Suprapubic skin (tissue), 4 donors: Measurements from ENCODE around the gene RPP38. TPM values are rescaled to one million over a fixed set of nuclear protein-coding genes. Genes with fewer than 3 reads are reported as not detected.

Experiments
- DNase-seq, 2 donors: peaks; one replicate each; pipeline ENCODE4 v3.0.0-alpha.2; 2019; ENCODE audit warnings: low spot score in 2 of 2
- H3K27ac ChIP-seq: fragments of 200-600 bp; sonication (generic); one replicate; pipeline ENCODE4 v1.5.1; 2019
- H3K27me3 ChIP-seq: fragments of 200-600 bp; sonication (generic); one replicate; pipeline ENCODE4 v1.5.1; 2019
- H3K36me3 ChIP-seq: fragments of 200-600 bp; sonication (generic); one replicate; pipeline ENCODE4 v1.5.1; 2019
- H3K4me1 ChIP-seq: fragments of 200-600 bp; sonication (generic); one replicate; pipeline ENCODE4 v1.5.1; 2019
- H3K4me3 ChIP-seq: fragments of 200-600 bp; sonication (generic); one replicate; pipeline ENCODE4 v1.5.1; 2019; ENCODE audit warnings: mild to moderate bottlenecking
- H3K9me3 ChIP-seq: fragments of 200-600 bp; sonication (generic); one replicate; pipeline ENCODE4 v1.5.1; 2019
- CTCF ChIP-seq, 2 donors: fragments of 200-600 bp in 1 of 2; fragments of 450-650 bp in 1 of 2; sonication (generic) in 1 of 2; IDR thresholded peaks; one replicate each; pipeline ENCODE4 v1.5.1; 2016 to 2019; ENCODE audit warnings: antibody characterized with exemption in 2 of 2, mild to moderate bottlenecking in 1 of 2, moderate library complexity in 1 of 2
- EP300 ChIP-seq: sonication (generic); formaldehyde crosslinking; IDR thresholded peaks from one replicate; pipeline ENCODE4 v1.6.1; 2017; ENCODE audit warnings: antibody characterized with exemption
- POLR2A ChIP-seq, 2 donors: fragments of 450-650 bp; IDR thresholded peaks; one replicate each; pipeline ENCODE4 v1.6.1; 2017; ENCODE audit warnings: antibody characterized with exemption in 2 of 2, mild to moderate bottlenecking in 2 of 2, moderate library complexity in 2 of 2
- POLR2AphosphoS5 ChIP-seq, 3 donors: sonication (generic); formaldehyde crosslinking; IDR thresholded peaks; one replicate each; pipeline ENCODE4 v1.6.1; 2017; ENCODE audit warnings: antibody characterized with exemption in 3 of 3
- WGBS: methylation state at CpG from one replicate; pipeline ENCODE4 v1.1.5; 2018; 5-methylcytosine and 5-hydroxymethylcytosine counted together
- total RNA-seq, 4 donors: library from RNA; depleted of rRNA; stranded (reverse); fragments of >200 nt; gene quantifications; one replicate each; pipeline ENCODE4 v1.1.0, GENCODE V29; 2016

Gene RPP38
- total RNA-seq, 4 donors from 2014 or later: 11.8 to 21.1 (median 18.0) TPM

- Histone ChIP-seq H3K36me3 (peaks cover 61% of the 10 kb centered on the region), H3K27me3 (no peaks in the 10 kb centered on the region), H3K27ac (no peak overlapping the region), H3K4me1 (no peaks in the 10 kb centered on the region), H3K4me3 (no peak overlapping the region), H3K9me3 (no peaks in the 10 kb centered on the region)
- WGBS: 100% methylated on average over 1 of the region's 1 CpG
- TF ChIP-seq EP300 (no peak), POLR2A (IDR thresholded peaks at IDR 0.05) (no peak), POLR2AphosphoS5 (IDR thresholded peaks at IDR 0.05) (no peak), CTCF (IDR thresholded peaks at IDR 0.05) (no peak)
- DNase-seq: no peak
These were observed 24.6 kb downstream of the RPP38 start for GRCh38 chr10:15121707-15122106.

GRCh38 chr10:15122477-15123030 is 25.4 kb downstream of the RPP38 start:
- no peak for TF ChIP-seq EP300
- TF ChIP-seq CTCF (IDR thresholded peaks at IDR 0.05): no peak
- no peak for TF ChIP-seq POLR2AphosphoS5 (IDR thresholded peaks at IDR 0.05)
- TF ChIP-seq POLR2A (IDR thresholded peaks at IDR 0.05): no peak
- 92% methylated on average over 9 of the region's 9 CpGs for WGBS
- Histone ChIP-seq H3K27me3 (no peaks in the 10 kb centered on the region), H3K4me1 (no peaks in the 10 kb centered on the region), H3K36me3 (peaks cover 61% of the 10 kb centered on the region), H3K4me3 (no peak overlapping the region), H3K27ac (no peak overlapping the region), H3K9me3 (no peaks in the 10 kb centered on the region)
- DNase-seq: no peak

GRCh38 chr10:15123749-15124184 is 26.6 kb downstream of the RPP38 start:
- no peak for TF ChIP-seq CTCF (IDR thresholded peaks at IDR 0.05)
- TF ChIP-seq EP300: no peak
- no peak for TF ChIP-seq POLR2A (IDR thresholded peaks at IDR 0.05)
- TF ChIP-seq POLR2AphosphoS5 (IDR thresholded peaks at IDR 0.05): no peak
- Histone ChIP-seq H3K4me3 (no peak overlapping the region), H3K9me3 (no peaks in the 10 kb centered on the region), H3K27me3 (no peaks in the 10 kb centered on the region), H3K27ac (no peak overlapping the region), H3K36me3 (peaks cover 58% of the 10 kb centered on the region), H3K4me1 (no peaks in the 10 kb centered on the region)
- no peak for DNase-seq
- 33% methylated on average over 3 of the region's 3 CpGs for WGBS

GRCh38 chr10:15124190-15124589 is 27.0 kb downstream of the RPP38 start:
- Histone ChIP-seq H3K4me1 (no peaks in the 10 kb centered on the region), H3K36me3 (peaks cover 58% of the 10 kb centered on the region), H3K27ac (no peak overlapping the region), H3K4me3 (no peak overlapping the region), H3K27me3 (no peaks in the 10 kb centered on the region), H3K9me3 (no peaks in the 10 kb centered on the region)
- 86% methylated on average over 9 of the region's 9 CpGs for WGBS
- DNase-seq: no peak
- TF ChIP-seq POLR2AphosphoS5 (IDR thresholded peaks at IDR 0.05): no peak
- TF ChIP-seq EP300: no peak
- no peak for TF ChIP-seq POLR2A (IDR thresholded peaks at IDR 0.05)
- no peak for TF ChIP-seq CTCF (IDR thresholded peaks at IDR 0.05)

- Histone ChIP-seq H3K27ac (no peak overlapping the region), H3K9me3 (no peaks in the 10 kb centered on the region), H3K4me1 (no peaks in the 10 kb centered on the region), H3K27me3 (no peaks in the 10 kb centered on the region), H3K36me3 (peaks cover 57% of the 10 kb centered on the region), H3K4me3 (no peak overlapping the region)
- TF ChIP-seq CTCF (IDR thresholded peaks at IDR 0.05): no peak
- TF ChIP-seq POLR2A (IDR thresholded peaks at IDR 0.05): no peak
- TF ChIP-seq POLR2AphosphoS5 (IDR thresholded peaks at IDR 0.05): no peak
- TF ChIP-seq EP300: no peak
- DNase-seq: no peak
- WGBS: 90% methylated on average over 3 of the region's 3 CpGs
These were observed 27.8 kb downstream of the RPP38 start for GRCh38 chr10:15124908-15125307.
